SU-DHL-6 (cell line): ENCODE data around the gene TFG.

Experiments
- CTCF ChIP-seq: fragments of 200-600 bp; sonication (generic); IDR thresholded peaks from one replicate; pipeline ENCODE4 v1.5.1; 2017; ENCODE audit warnings: antibody characterized with exemption, mild to moderate bottlenecking, low read length, moderate library complexity; ENCODE audit not compliant: insufficient read depth, poor library complexity, severe bottlenecking
- EZH2phosphoT487 ChIP-seq: fragments of 200-600 bp; sonication (generic), shearing (Covaris generic); conservative IDR thresholded peaks from 2 replicates; pipeline ENCODE4 v1.6.1; 2018; ENCODE audit warnings: mild to moderate bottlenecking, antibody characterized with exemption, low read length, moderate library complexity, mixed read lengths

- TF ChIP-seq CTCF = no peak
- no peak for TF ChIP-seq EZH2phosphoT487
These were observed 36.3 kb downstream of the TFG start for GRCh38 chr3:100745617-100746016.
